Hepatocyte (in vitro differentiated cells): ENCODE data around the gene CYP4F22. TPM values are rescaled to one million over a fixed set of nuclear protein-coding genes. Genes with fewer than 3 reads are reported as not detected.
"Not testable (repeated sequence)": the region's sequence is repeated elsewhere in the genome, so short reads cannot be mapped to it uniquely, and the experiment has no call there.

Experiments
- DNase-seq: peaks from one replicate; pipeline ENCODE4 v3.0.0-alpha.2; 2016; ENCODE audit warnings: low spot score
- H2AFZ ChIP-seq: fragments of 200-600 bp; sonication (generic); 2 replicates; pipeline ENCODE4 v1.6.0; 2016; ENCODE audit warnings: antibody characterized with exemption, mild to moderate bottlenecking
- H3K27ac ChIP-seq: fragments of 200-600 bp; sonication (generic); 2 replicates; pipeline ENCODE4 v1.5.1; 2016; ENCODE audit warnings: mild to moderate bottlenecking
- H3K27me3 ChIP-seq: fragments of 200-600 bp; sonication (generic); 2 replicates; pipeline ENCODE4 v1.6.1; 2016
- H3K36me3 ChIP-seq: fragments of 200-600 bp; sonication (generic); replicated peaks from 2 replicates; pipeline ENCODE4 v1.5.1; 2016; ENCODE audit warnings: low read depth; ENCODE audit not compliant: insufficient read depth
- H3K4me1 ChIP-seq: fragments of 200-600 bp; sonication (generic); 2 replicates; pipeline ENCODE4 v1.5.1; 2016; ENCODE audit warnings: mild to moderate bottlenecking, moderate library complexity; ENCODE audit not compliant: insufficient read depth
- H3K4me2 ChIP-seq: fragments of 200-600 bp; sonication (generic); 2 replicates; pipeline ENCODE4 v1.6.0; 2016
- H3K4me3 ChIP-seq: fragments of 200-600 bp; sonication (generic); 2 replicates; pipeline ENCODE4 v1.5.1; 2016; ENCODE audit warnings: mild to moderate bottlenecking
- H3K79me2 ChIP-seq: fragments of 200-600 bp; sonication (generic); 2 replicates; pipeline ENCODE4 v1.6.0; 2017; ENCODE audit warnings: mild to moderate bottlenecking
- H3K9me2 ChIP-seq: fragments of 200-600 bp; sonication (generic); replicated peaks from 2 replicates; pipeline ENCODE4 v1.6.0; 2017; ENCODE audit warnings: mild to moderate bottlenecking; ENCODE audit not compliant: insufficient read depth
- H3K9me3 ChIP-seq: fragments of 200-600 bp; sonication (generic); 2 replicates; pipeline ENCODE4 v1.5.1; 2016; ENCODE audit warnings: low read depth, mild to moderate bottlenecking
- H4K20me1 ChIP-seq: fragments of 200-600 bp; sonication (generic); 2 replicates; pipeline ENCODE4 v1.6.0; 2016; ENCODE audit warnings: mild to moderate bottlenecking; ENCODE audit not compliant: insufficient read depth, poor library complexity, severe bottlenecking
- CTCF ChIP-seq: fragments of 200-600 bp; sonication (generic); IDR thresholded peaks from 2 replicates; pipeline ENCODE4 v1.5.1; 2016; ENCODE audit warnings: antibody characterized with exemption, mild to moderate bottlenecking; ENCODE audit not compliant: poor library complexity
- EZH2 ChIP-seq: fragments of 200-600 bp; sonication (generic); IDR thresholded peaks from 2 replicates; pipeline ENCODE4 v1.6.1; 2016; ENCODE audit warnings: antibody characterized with exemption, mild to moderate bottlenecking, borderline replicate concordance
- EZH2phosphoT487 ChIP-seq: fragments of 200-600 bp; sonication (generic); IDR thresholded peaks from one replicate; pipeline ENCODE4 v1.6.1; 2018; ENCODE audit warnings: antibody characterized with exemption, mild to moderate bottlenecking, low read depth, moderate library complexity; ENCODE audit not compliant: unreplicated experiment, severe bottlenecking
- WGBS: methylation state at CpG from one replicate; pipeline ENCODE4 v1.1.6; 2016; ENCODE audit warnings: low lambda C conversion rate; ENCODE audit errors: missing lambda C conversion rate; 5-methylcytosine and 5-hydroxymethylcytosine counted together
- polyA plus RNA-seq: library from polyadenylated mRNA; unstranded; fragments of >200 nt; fragmentation: Nextera tagmentation; extraction: Ambion mirVana; gene quantifications from 2 replicates; pipeline ENCODE4 v1.2.1, GENCODE V29; 2016
- total RNA-seq: library from RNA; depleted of rRNA; stranded (reverse); fragments of >200 nt; gene quantifications from 2 replicates; pipeline ENCODE4 v1.2.3, GENCODE V29; 2014

CYP4F22 gene
- total and polyA plus RNA-seq, 2 experiments from 2014 or later, result not detected

DNA sequence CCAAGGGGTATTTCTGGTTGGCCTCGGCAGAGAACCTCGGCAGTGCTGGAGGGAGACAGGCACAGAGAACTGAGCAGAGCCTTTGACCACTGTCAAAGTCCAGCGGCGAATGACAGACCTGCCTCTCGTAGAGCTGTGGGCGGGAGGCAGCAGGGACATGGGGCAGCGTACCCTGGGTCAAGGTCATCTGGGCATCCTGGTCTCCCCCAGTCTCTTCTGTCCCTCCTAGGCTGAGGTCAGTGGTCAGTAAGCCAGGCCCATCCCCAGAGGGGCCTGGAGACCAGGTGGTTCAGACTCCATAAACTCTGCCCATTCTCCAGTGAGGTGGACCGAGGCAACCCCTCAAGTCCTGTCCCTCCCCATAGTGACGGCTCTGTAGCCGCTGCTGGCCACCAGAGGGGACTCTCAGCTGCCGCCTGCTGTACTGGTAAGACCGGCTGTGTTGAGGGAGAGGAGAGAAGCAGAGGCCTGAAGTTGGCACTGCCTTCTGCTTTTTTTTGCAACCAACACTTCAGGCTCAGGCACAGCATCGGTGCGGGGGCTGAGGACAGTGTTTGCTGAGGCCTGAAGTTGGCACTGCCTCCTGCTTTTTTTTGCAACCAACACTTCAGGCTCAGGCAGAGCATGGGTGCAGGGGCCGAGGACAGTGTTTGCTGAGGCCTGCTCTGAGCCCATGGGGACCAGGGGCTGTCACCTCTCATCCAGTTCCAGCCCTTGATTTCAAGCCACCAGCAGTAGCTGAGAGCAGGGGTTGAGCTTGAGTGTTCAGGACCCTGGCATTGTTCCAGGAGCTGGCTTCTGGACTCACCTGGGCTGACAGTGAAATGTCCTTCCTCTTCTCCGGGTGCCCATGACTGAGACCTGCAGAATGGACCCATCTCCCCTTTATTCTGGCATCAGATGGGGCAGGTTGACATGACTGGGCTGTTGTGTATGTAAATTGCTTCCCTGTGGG lies 28.7 kb upstream of the CYP4F22 start, which contains the start of gene PGLYRP2:
TSS of gene PGLYRP2 (minus strand) at position 111 of the 955 bp plus-strand sequence. CDS start 130 bp downstream, outside the sequence.
- Histone ChIP-seq H3K4me2 (no peak within 1 kb of the TSS), H3K27ac (no peak within 1 kb of the TSS), H4K20me1 (no peaks in the 10 kb centered on the region), H3K4me3 (no peak within 1 kb of the TSS), H3K27me3 (no peaks in the 10 kb centered on the region), H3K4me1 (no peaks in the 10 kb centered on the region), H2AFZ (no peak within 1 kb of the TSS), H3K79me2 (no peaks in the 10 kb centered on the region), H3K36me3 (no peaks in the 10 kb centered on the region), H3K9me3 (no peaks in the 10 kb centered on the region), H3K9me2 (no peaks in the 10 kb centered on the region)
- DNase-seq, result no peak
- TF ChIP-seq CTCF (no peak), EZH2 (no peak), EZH2phosphoT487 (no peak)
- 88% methylated on average over 16 of the region's 16 CpGs for WGBS

DNA sequence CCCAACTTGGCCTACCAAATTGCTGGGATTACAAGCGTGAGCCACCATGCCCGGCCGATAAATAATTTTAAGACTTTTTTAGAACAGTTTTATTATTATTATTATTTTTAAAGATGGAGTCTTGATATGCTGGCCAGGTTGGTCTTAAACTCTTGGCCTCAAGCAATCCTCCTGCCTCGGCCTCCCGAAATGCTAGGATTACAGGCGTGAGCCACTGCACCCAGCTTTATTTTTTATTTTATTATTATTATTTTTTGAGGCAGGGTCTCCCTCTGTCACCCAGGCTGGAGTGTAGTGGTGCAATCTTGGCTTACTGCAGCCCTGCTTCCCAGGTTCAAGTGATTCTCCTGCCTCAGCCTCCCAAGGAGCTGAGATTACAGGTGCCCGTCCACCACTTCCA lies 27.3 kb upstream of the CYP4F22 start:
- not testable (repeated sequence) for H3K36me3 ChIP-seq, H2AFZ ChIP-seq, H3K79me2 ChIP-seq, H3K27me3 ChIP-seq, H3K4me2 ChIP-seq, H3K4me1 ChIP-seq, H3K27ac ChIP-seq, H3K9me3 ChIP-seq, H3K4me3 ChIP-seq, H3K9me2 ChIP-seq, DNase-seq, H4K20me1 ChIP-seq
- WGBS, result 74% methylated on average over 7 of the region's 7 CpGs

GRCh38 chr19:15485768-15486167 lies 22.6 kb upstream of the CYP4F22 start:
- not testable (repeated sequence) for H3K4me2 ChIP-seq, DNase-seq, H3K9me3 ChIP-seq, H4K20me1 ChIP-seq, H2AFZ ChIP-seq, H3K9me2 ChIP-seq, H3K36me3 ChIP-seq, H3K27me3 ChIP-seq, H3K27ac ChIP-seq, H3K4me3 ChIP-seq, H3K4me1 ChIP-seq, H3K79me2 ChIP-seq
- WGBS, result 84% methylated on average over 5 of the region's 5 CpGs

DNA sequence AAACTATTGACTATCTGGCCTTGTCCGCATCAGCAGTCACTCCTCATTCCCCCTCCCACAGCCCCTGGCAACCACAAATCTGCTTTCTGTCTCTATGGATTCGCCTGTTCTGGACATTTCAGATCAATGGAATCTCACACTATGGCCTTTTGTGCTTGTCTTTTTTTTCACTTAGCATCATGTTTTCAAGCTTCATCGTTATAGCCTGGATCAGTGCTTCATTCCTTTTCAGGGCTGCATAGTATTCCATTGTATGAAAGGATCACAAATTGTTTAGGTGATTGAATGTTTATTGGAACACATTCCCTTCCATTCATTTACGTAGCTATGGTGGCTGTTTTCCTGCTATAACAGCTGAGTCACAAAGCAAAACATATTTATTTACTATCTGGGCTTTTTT lies 21.3 kb upstream of the CYP4F22 start:
- Histone ChIP-seq H3K4me1 (no peaks in the 10 kb centered on the region), H3K79me2 (no peaks in the 10 kb centered on the region), H4K20me1 (no peaks in the 10 kb centered on the region), H2AFZ (no peak overlapping the region), H3K4me2 (no peak overlapping the region), H3K27me3 (no peaks in the 10 kb centered on the region), H3K36me3 (no peaks in the 10 kb centered on the region), H3K27ac (no peak overlapping the region), H3K4me3 (no peak overlapping the region), H3K9me3 (no peaks in the 10 kb centered on the region), H3K9me2 (no peaks in the 10 kb centered on the region)
- TF ChIP-seq EZH2phosphoT487 (no peak), CTCF (no peak), EZH2 (no peak)
- WGBS, result 71% methylated on average over 4 of the region's 4 CpGs
- DNase-seq, result no peak
